ENCODE measurements around the gene LZTS2. TPM values are rescaled to one million over a fixed set of nuclear protein-coding genes. Genes with fewer than 3 reads are reported as not detected.

Gene LZTS2
- total and polyA plus RNA-seq, 10 of the 15 experiments (the other 5 are each of a cell fraction or from before 2014, with no cell fraction given), result 0.08 to 13.4 (median 7.2) TPM

- SMC1A ChIA-PET (ENCODE audit: uncharacterized antibody, unreplicated experiment), result no interaction called here
- FAIRE-seq (no peak), ATAC-seq (no peak), DNase-seq (ENCODE audit: low read depth, low spot score) (no peak)
- WGBS (ENCODE audit: insufficient coverage, insufficient replicate concordance, low lambda C conversion rate, missing lambda C conversion rate), result 68% methylated on average over 2 of the region's 2 CpGs
- TF ChIP-seq NR2C1 (IDR thresholded peaks at IDR 0.05) (no peak), SIX5 (IDR thresholded peaks at IDR 0.05; ENCODE audit: low read depth, low read length, severe bottlenecking) (no peak), SUPT20H (IDR thresholded peaks at IDR 0.05; ENCODE audit: borderline replicate concordance, control insufficient read depth, low read depth, low read length) (no peak), IRF3 (IDR thresholded peaks at IDR 0.05) (no peak), JUNB (IDR thresholded peaks at IDR 0.05) (no peak), BHLHE40 (IDR thresholded peaks at IDR 0.05; ENCODE audit: borderline replicate concordance in 1 of 2, low read depth in 2 of 2, low read length in 1 of 2) (no peak), BCLAF1 (IDR thresholded peaks at IDR 0.05) (no peak), ZNF622 (IDR thresholded peaks at IDR 0.05) (no peak), STAT1 (conservative IDR thresholded peaks at IDR 0.05) (no peak), HDAC2 (IDR thresholded peaks at IDR 0.05) (no peak), IRF4 (IDR thresholded peaks at IDR 0.05; ENCODE audit: low read depth, low read length) (no peak), RAD21 (IDR thresholded peaks at IDR 0.05; ENCODE audit: insufficient read depth, low read depth, low read length) (no peak), ZNF274 (IDR thresholded peaks at IDR 0.05; ENCODE audit: insufficient read depth, insufficient read length) (no peak), CEBPB (IDR thresholded peaks at IDR 0.05; ENCODE audit: borderline replicate concordance in 1 of 2, low read depth in 2 of 2, low read length in 2 of 2) (no peak), MXI1 (IDR thresholded peaks at IDR 0.05; ENCODE audit: low read depth, low read length) (no peak), E2F4 (IDR thresholded peaks at IDR 0.05; ENCODE audit: low read depth, low read length) (no peak), YBX1 (IDR thresholded peaks at IDR 0.05) (no peak)
- H3K27me3 ChIP-seq (replicated peaks in 1 of 2; ENCODE audit: control insufficient read depth in 2 of 2, insufficient read depth in 2 of 2, low read length in 1 of 2), result no peaks in the 10 kb centered on the region
- H3K9ac ChIP-seq (ENCODE audit: control insufficient read depth, insufficient read depth, low read length), result no peak overlapping the region
- H3K79me2 ChIP-seq (ENCODE audit: control insufficient read depth, insufficient read depth, low read length), result no peaks in the 10 kb centered on the region
- intact Hi-C loops (cut with micrococcal nuclease; ENCODE audit: unreplicated experiment) (no loop called here), in situ Hi-C loops (cut with MboI) (no loop called here)
- no peaks in the 10 kb centered on the region for H3K9me3 ChIP-seq (replicated peaks; ENCODE audit: control insufficient read depth, insufficient read depth, low read length)
- H3K36me3 ChIP-seq (ENCODE audit: control insufficient read depth in 2 of 2, insufficient read depth in 2 of 2, low read length in 1 of 2), result peaks cover 0 to 3% of the 10 kb centered on the region in 2 experiments; a peak in 2 of 4 replicates
- no peak overlapping the region for H2AFZ ChIP-seq (ENCODE audit: control insufficient read depth, low read depth, low read length)
- CTCF ChIA-PET, result interaction anchor here (1.9 kb wide), 1 partner anchor 34 kb away, joined by 6 read pairs; no protein-coding TSS in a partner anchor
- no peak overlapping the region for H3K27ac ChIP-seq (ENCODE audit: control insufficient read depth, insufficient read depth)
- no peak overlapping the region for H3K4me2 ChIP-seq (ENCODE audit: control insufficient read depth, insufficient read depth)
- H3K4me3 ChIP-seq, result no peak overlapping the region
- no TSS peak for BruUV-seq (replicated peaks)
- RAD21 ChIA-PET (ENCODE audit: unreplicated experiment), result no interaction called here
- H4K20me1 ChIP-seq (ENCODE audit: control insufficient read depth, insufficient read depth), result no peaks in the 10 kb centered on the region
- H3K4me1 ChIP-seq (ENCODE audit: control insufficient read depth, insufficient read depth, low read length), result 0 out of 2 replicates have a peak, but pooled peaks cover under 1% of the 10 kb centered on the region
- POLR2A ChIA-PET, result interaction anchor here (0.5 kb wide), 1 partner anchor 535 kb away, joined by 3 read pairs; no protein-coding TSS in a partner anchor
Observed at GRCh38 chr10:100980311-100980710, 19.3 kb upstream of the LZTS2 start.
